SIG-M5 treated with dmso at 0.1 percent for 504 hours (cell line): Measurements from ENCODE around the gene CSKMT.
"Not testable (repeated sequence)": the region's sequence is repeated elsewhere in the genome, so short reads cannot be mapped to it uniquely, and the experiment has no call there.

Source experiments
- DNase-seq: peaks from one replicate; lab custom pipeline; 2025; ENCODE audit not compliant: unreplicated experiment; lab: John Stamatoyannopoulos, UW

Gene CSKMT

GRCh38 chr11:62665075-62665598 is at the start of gene CSKMT, which contains the start of gene C11orf98:
Gene CSKMT, plus strand, starts transcription at chr11:62665312. Its CDS starts 568 bp downstream, at chr11:62665880.
Gene C11orf98, minus strand, starts transcription at chr11:62665210. Its CDS starts 41 bp downstream, at chr11:62665169.
- peak; percentile 91 for DNase-seq

GRCh38 chr11:62615521-62615920 is 49.6 kb upstream of the CSKMT start:
- DNase-seq: no peak

GRCh38 chr11:62616957-62617356 is 48.2 kb upstream of the CSKMT start:
- DNase-seq: not testable (repeated sequence)

- DNase-seq: no peak
Measured at GRCh38 chr11:62621027-62621566, 44.0 kb upstream of the CSKMT start.

GRCh38 chr11:62621567-62622470 is 43.3 kb upstream of the CSKMT start, which contains the start of gene B3GAT3:
Gene B3GAT3, minus strand, starts transcription at chr11:62621986. Its CDS starts 39 bp downstream, at chr11:62621947.
- DNase-seq: peak; percentile 91

GRCh38 chr11:62622476-62623089 is 42.5 kb upstream of the CSKMT start:
- DNase-seq: no peak

GRCh38 chr11:62627713-62628112 is 37.4 kb upstream of the CSKMT start:
- peak; percentile 12 for DNase-seq

- DNase-seq: no peak
Measured at GRCh38 chr11:62632492-62632891, 32.6 kb upstream of the CSKMT start.

- peak; percentile 16 for DNase-seq
Measured at GRCh38 chr11:62644220-62644619, 20.9 kb upstream of the CSKMT start.

GRCh38 chr11:62645671-62645945 is 19.5 kb upstream of the CSKMT start:
- DNase-seq: no peak

- DNase-seq: peak; percentile 97
Measured at GRCh38 chr11:62645946-62646824, 18.9 kb upstream of the CSKMT start, which contains the start of gene GANAB. Gene GANAB, minus strand, starts transcription at chr11:62646613. Its CDS starts 14 bp downstream, at chr11:62646599.

- no peak for DNase-seq
Measured at GRCh38 chr11:62646825-62647608, 18.1 kb upstream of the CSKMT start.

- no peak for DNase-seq
Measured at GRCh38 chr11:62647609-62648005, 17.5 kb upstream of the CSKMT start.

GRCh38 chr11:62648185-62648966 is 16.7 kb upstream of the CSKMT start:
- no peak for DNase-seq

- no peak for DNase-seq
Measured at GRCh38 chr11:62648967-62649364, 16.1 kb upstream of the CSKMT start.

GRCh38 chr11:62649486-62649885 is 15.6 kb upstream of the CSKMT start:
- DNase-seq: no peak

- DNase-seq: not testable (repeated sequence)
Measured at GRCh38 chr11:62650283-62650682, 14.8 kb upstream of the CSKMT start.

- DNase-seq: no peak
Measured at GRCh38 chr11:62652161-62653006, 12.7 kb upstream of the CSKMT start.
